SU-DHL-6 (cell line): ENCODE measurements around the gene CEP72.

ENCODE experiments used
- EZH2phosphoT487 ChIP-seq: fragments of 200-600 bp; sonication (generic), shearing (Covaris generic); conservative IDR thresholded peaks from 2 replicates; pipeline ENCODE4 v1.6.1; 2018; ENCODE audit warnings: mild to moderate bottlenecking, antibody characterized with exemption, low read length, moderate library complexity, mixed read lengths
- TF ChIP-seq, protein P1 (sequence below): fragments of 200-600 bp; sonication (generic); IDR thresholded peaks from one replicate; pipeline ENCODE4 v1.5.1; 2017; ENCODE audit warnings: antibody characterized with exemption, mild to moderate bottlenecking, low read length, moderate library complexity; ENCODE audit not compliant: insufficient read depth, poor library complexity, severe bottlenecking

DNA sequence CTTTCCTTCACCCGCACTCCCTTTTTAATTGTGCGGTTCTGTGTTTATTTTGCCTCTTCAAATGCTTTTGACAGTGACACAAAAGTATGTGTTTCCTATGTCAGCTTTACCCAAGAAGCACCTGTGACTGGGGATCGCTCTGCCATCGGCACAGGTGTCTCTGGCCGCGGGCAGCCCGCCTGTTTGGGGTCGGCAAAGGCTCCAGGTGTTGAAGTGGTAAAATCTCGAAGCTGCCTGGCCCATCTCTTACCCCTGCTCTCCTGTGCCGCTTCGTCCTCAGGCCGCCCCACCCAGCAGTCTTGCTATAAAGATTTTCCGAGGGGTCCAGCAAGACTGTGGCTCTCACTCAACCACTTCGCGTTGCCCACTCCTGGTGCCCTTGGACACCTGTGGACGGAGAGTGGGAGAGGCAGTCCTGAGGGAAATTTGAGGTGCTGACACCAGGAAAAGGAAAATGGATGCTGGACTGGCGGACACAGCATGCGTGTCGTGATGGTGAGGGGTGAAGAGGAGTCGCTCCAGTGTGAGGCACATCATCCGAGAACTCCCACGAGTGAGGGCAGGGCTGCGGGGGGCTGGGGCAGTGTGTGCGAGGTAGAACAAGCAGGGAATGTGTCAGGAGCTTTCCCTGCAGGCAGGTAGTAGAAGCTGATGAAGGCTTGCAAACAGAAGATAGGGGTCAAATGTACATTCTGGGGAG is 29.1 kb upstream of the CEP72 start:
- no peak for TF ChIP-seq EZH2phosphoT487
- TF ChIP-seq, protein P1, sequence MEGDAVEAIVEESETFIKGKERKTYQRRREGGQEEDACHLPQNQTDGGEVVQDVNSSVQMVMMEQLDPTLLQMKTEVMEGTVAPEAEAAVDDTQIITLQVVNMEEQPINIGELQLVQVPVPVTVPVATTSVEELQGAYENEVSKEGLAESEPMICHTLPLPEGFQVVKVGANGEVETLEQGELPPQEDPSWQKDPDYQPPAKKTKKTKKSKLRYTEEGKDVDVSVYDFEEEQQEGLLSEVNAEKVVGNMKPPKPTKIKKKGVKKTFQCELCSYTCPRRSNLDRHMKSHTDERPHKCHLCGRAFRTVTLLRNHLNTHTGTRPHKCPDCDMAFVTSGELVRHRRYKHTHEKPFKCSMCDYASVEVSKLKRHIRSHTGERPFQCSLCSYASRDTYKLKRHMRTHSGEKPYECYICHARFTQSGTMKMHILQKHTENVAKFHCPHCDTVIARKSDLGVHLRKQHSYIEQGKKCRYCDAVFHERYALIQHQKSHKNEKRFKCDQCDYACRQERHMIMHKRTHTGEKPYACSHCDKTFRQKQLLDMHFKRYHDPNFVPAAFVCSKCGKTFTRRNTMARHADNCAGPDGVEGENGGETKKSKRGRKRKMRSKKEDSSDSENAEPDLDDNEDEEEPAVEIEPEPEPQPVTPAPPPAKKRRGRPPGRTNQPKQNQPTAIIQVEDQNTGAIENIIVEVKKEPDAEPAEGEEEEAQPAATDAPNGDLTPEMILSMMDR, result no peak
